HL-60 (cell line): ENCODE results near the gene THEM5.
"Not testable (repeated sequence)": the region's sequence is repeated elsewhere in the genome, so short reads cannot be mapped to it uniquely, and the experiment has no call there.

Experiments used
- DNase-seq, 2 experiments: peaks; one replicate each; pipeline ENCODE4 v3.0.0-alpha.2; 2010 to 2020; ENCODE audit warnings: low read depth in 1 of 2, low spot score in 1 of 2
- H3K27ac ChIP-seq: fragments of 250-450 bp; sonication (Bioruptor Pico); replicated peaks from 2 replicates; pipeline ENCODE4 v1.5.1; 2020; ENCODE audit warnings: mild to moderate bottlenecking, moderate library complexity
- H3K27me3 ChIP-seq: fragments of 250-450 bp; sonication (Bioruptor Pico); 2 replicates; pipeline ENCODE4 v1.5.1; 2021; ENCODE audit warnings: mild to moderate bottlenecking, moderate library complexity; ENCODE audit not compliant: insufficient read depth, poor library complexity, severe bottlenecking
- H3K4me3 ChIP-seq: replicated peaks from 2 replicates; pipeline ENCODE4 v1.5.1; 2011; ENCODE audit warnings: mild to moderate bottlenecking, control low read depth, low read length; ENCODE audit not compliant: insufficient read depth
- GABPA ChIP-seq: IDR thresholded peaks from 2 replicates; pipeline ENCODE4 v1.6.1; 2012; ENCODE audit warnings: low read depth
- POLR2AphosphoS5 ChIP-seq: IDR thresholded peaks from 2 replicates; pipeline ENCODE4 v1.6.1; 2012; ENCODE audit warnings: low read depth
- SPI1 ChIP-seq: IDR thresholded peaks from 2 replicates; pipeline ENCODE4 v1.6.1; 2012; ENCODE audit warnings: low read depth, mild to moderate bottlenecking, borderline replicate concordance
- long read RNA-seq: library from polyadenylated mRNA; unstranded; transcript quantifications from one replicate; pipeline ENCODE4 v2.0.0, GENCODE V29; 2020
- TF ChIP-seq, protein P1 (sequence below): IDR thresholded peaks from one replicate; pipeline ENCODE4 v1.5.1; 2011; ENCODE audit warnings: low read length, control low read depth, inconsistent platforms; ENCODE audit not compliant: insufficient read depth
- TF ChIP-seq, protein P2 (sequence below): IDR thresholded peaks from 2 replicates; pipeline ENCODE4 v1.6.1; 2012; ENCODE audit warnings: low read depth; ENCODE audit not compliant: insufficient replicate concordance

Gene THEM5
- long read RNA-seq, result 0 reads

DNA sequence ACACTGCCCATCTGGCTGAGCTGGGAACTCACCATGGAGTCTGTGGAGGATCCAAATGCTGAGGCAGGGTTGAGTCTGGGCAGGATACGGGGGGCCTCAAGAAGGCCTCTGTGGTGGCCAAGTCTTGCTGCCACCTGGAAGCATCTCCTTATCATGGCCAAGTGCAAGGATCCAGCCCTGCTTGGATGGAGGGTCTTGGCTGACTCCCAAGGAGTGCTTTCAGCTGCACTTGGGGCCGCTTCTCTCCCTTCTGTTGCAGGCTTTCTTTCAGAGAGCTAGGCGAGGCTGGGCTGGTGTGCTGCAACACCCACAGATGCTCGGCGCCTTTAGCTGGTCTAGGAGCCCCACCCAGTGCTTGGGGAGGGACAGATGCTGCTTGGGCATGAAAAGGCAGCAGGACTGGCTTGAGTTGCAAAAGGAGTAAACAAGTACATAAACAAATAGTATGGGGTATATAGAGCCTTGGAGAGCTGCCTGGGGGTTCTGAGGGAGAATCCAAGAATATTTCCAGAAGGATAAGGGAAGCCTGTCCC is at the start of gene THEM5:
Gene THEM5 (minus strand): TSS at position 302 of the 533 bp plus-strand sequence. CDS start 147 bp downstream, at position 155.
- TF ChIP-seq, protein P1, sequence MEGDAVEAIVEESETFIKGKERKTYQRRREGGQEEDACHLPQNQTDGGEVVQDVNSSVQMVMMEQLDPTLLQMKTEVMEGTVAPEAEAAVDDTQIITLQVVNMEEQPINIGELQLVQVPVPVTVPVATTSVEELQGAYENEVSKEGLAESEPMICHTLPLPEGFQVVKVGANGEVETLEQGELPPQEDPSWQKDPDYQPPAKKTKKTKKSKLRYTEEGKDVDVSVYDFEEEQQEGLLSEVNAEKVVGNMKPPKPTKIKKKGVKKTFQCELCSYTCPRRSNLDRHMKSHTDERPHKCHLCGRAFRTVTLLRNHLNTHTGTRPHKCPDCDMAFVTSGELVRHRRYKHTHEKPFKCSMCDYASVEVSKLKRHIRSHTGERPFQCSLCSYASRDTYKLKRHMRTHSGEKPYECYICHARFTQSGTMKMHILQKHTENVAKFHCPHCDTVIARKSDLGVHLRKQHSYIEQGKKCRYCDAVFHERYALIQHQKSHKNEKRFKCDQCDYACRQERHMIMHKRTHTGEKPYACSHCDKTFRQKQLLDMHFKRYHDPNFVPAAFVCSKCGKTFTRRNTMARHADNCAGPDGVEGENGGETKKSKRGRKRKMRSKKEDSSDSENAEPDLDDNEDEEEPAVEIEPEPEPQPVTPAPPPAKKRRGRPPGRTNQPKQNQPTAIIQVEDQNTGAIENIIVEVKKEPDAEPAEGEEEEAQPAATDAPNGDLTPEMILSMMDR, result no peak
- TF ChIP-seq, protein P2, sequence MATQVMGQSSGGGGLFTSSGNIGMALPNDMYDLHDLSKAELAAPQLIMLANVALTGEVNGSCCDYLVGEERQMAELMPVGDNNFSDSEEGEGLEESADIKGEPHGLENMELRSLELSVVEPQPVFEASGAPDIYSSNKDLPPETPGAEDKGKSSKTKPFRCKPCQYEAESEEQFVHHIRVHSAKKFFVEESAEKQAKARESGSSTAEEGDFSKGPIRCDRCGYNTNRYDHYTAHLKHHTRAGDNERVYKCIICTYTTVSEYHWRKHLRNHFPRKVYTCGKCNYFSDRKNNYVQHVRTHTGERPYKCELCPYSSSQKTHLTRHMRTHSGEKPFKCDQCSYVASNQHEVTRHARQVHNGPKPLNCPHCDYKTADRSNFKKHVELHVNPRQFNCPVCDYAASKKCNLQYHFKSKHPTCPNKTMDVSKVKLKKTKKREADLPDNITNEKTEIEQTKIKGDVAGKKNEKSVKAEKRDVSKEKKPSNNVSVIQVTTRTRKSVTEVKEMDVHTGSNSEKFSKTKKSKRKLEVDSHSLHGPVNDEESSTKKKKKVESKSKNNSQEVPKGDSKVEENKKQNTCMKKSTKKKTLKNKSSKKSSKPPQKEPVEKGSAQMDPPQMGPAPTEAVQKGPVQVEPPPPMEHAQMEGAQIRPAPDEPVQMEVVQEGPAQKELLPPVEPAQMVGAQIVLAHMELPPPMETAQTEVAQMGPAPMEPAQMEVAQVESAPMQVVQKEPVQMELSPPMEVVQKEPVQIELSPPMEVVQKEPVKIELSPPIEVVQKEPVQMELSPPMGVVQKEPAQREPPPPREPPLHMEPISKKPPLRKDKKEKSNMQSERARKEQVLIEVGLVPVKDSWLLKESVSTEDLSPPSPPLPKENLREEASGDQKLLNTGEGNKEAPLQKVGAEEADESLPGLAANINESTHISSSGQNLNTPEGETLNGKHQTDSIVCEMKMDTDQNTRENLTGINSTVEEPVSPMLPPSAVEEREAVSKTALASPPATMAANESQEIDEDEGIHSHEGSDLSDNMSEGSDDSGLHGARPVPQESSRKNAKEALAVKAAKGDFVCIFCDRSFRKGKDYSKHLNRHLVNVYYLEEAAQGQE, result no peak
- TF ChIP-seq SPI1 (no peak), POLR2AphosphoS5 (no peak), GABPA (no peak)
- Histone ChIP-seq H3K27me3 (peaks cover 5% of the 10 kb centered on the region), H3K4me3 (no peak within 1 kb of the TSS), H3K27ac (no peak within 1 kb of the TSS)
- DNase-seq, result no peak

DNA sequence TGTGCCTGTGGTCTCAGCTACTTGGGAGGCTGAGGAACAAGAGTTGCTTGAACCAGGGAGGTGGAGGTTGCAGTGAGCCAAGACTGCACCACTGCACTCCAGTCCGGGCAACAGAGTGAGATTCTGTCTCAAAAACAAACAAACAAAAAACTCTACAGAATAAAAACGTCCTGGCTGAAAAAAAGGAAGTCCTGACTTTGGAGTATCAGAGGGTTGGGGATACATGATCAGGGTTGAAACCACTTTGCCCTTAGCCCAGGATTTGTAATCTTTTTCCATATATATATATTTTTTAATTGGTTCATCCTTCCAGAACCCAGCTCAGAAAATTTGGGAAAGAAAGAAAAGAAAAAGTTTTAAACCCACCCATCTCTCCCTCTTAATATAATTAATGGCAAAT is 49.3 kb upstream of the THEM5 start:
- Histone ChIP-seq H3K27ac (no peak overlapping the region), H3K4me3 (no peak overlapping the region), H3K27me3 (no peaks in the 10 kb centered on the region)
- no peak for DNase-seq
- TF ChIP-seq SPI1 (peak; percentile 55), GABPA (no peak)
- TF ChIP-seq, protein P1, result no peak

DNA sequence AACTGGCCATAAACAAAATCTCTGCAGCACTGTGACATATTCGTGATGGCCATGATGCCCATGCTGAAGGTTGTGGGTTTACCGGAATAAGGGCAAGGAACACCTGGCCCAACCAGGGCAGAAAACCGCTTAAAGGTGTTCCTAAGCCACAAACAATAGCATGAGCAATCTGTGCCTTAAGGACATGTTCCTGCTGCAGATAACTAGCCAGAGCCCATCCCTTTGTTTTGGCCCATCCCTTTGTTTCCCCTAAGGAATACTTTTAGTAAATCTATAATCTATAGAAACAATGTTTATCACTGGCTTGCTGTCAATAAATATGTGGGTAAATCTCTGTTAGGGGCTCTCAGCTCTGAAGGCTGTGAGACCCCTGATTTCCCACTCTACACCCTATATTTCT is 47.3 kb upstream of the THEM5 start:
- not testable (repeated sequence) for H3K4me3 ChIP-seq, H3K27me3 ChIP-seq, H3K27ac ChIP-seq, DNase-seq

- no peaks in the 10 kb centered on the region for H3K27me3 ChIP-seq
- TF ChIP-seq, protein P1, result no peak
- TF ChIP-seq SPI1 (no peak), POLR2AphosphoS5 (no peak), GABPA (no peak)
- TF ChIP-seq, protein P2, result no peak
- no peak for DNase-seq
- no peak overlapping the region for H3K4me3 ChIP-seq
- no peak overlapping the region for H3K27ac ChIP-seq
Observed at GRCh38 chr1:151898519-151898991, 45.0 kb upstream of the THEM5 start.
